ENCODE data around the gene UBAC2. TPM values are rescaled to one million over a fixed set of nuclear protein-coding genes. Genes with fewer than 3 reads are reported as not detected.

Gene UBAC2
- total and polyA plus RNA-seq, 2 of the 8 experiments (the other 6 are each of a cell fraction or from before 2014, with no cell fraction given), result 75.9 to 76.9 TPM

- no peak for FAIRE-seq
These were observed 59.6 kb downstream of the UBAC2 start for GRCh38 chr13:99260216-99260615.

More at GRCh38 chr13:99260216-99260615, 59.6 kb downstream of the UBAC2 start:
- Histone ChIP-seq H3K4me1 (replicated peaks in 1 of 4; ENCODE audit: control insufficient read depth in 3 of 4, insufficient read depth in 4 of 4, low read length in 3 of 4) (no peaks in the 10 kb centered on the region; a peak in 1 of 7 replicates), H2BK5ac (ENCODE audit: low read depth, low read length) (no peak overlapping the region), H3K23me2 (ENCODE audit: low read depth, low read length) (no peaks in the 10 kb centered on the region), H3K36me3 (ENCODE audit: control insufficient read depth in 2 of 4, insufficient read depth in 4 of 4, low read length in 3 of 4) (peaks cover 0 to 2% (median under 1%) of the 10 kb centered on the region in 4 experiments; a peak in 3 of 8 replicates), H2AK5ac (ENCODE audit: low read depth, low read length) (no peak overlapping the region), H3K79me2 (ENCODE audit: control insufficient read depth in 1 of 2, insufficient read depth in 2 of 2, low read length in 2 of 2) (no peaks in the 10 kb centered on the region), H4K5ac (ENCODE audit: insufficient read length, low read depth, low read length) (no peak overlapping the region), H3K27me3 (replicated peaks in 1 of 4; ENCODE audit: control insufficient read depth in 3 of 4, extremely low read depth in 1 of 4, insufficient read depth in 3 of 4, low read length in 3 of 4) (no peaks in the 10 kb centered on the region), H3K9me3 (ENCODE audit: insufficient read depth in 2 of 2, low read depth in 1 of 2, low read length in 1 of 2) (no peaks in the 10 kb centered on the region), H3K14ac (ENCODE audit: insufficient read length) (no peak overlapping the region), H4K91ac (replicated peaks; ENCODE audit: insufficient read length, low read length) (no peak overlapping the region), H3K4me2 (ENCODE audit: insufficient read depth in 1 of 2, low read depth in 2 of 2, low read length in 2 of 2) (no peak overlapping the region), H3K18ac (ENCODE audit: extremely low read depth, low read length) (no peak overlapping the region), H4K20me1 (replicated peaks in 1 of 2; ENCODE audit: control insufficient read depth in 1 of 2, insufficient read depth in 2 of 2, low read length in 2 of 2) (peaks cover 0 to 3% of the 10 kb centered on the region in 2 experiments), H3K23ac (ENCODE audit: insufficient read length) (no peak overlapping the region), H2BK12ac (ENCODE audit: low read depth, low read length) (no peak overlapping the region), H2AFZ (ENCODE audit: low read length) (no peak overlapping the region), H3K79me1 (ENCODE audit: low read depth, low read length) (no peaks in the 10 kb centered on the region), H3K27ac (ENCODE audit: low read depth, low read length) (no peak overlapping the region), H2BK20ac (ENCODE audit: low read length) (no peak overlapping the region), H3K4me3 (ENCODE audit: extremely low read depth in 1 of 4, insufficient read depth in 2 of 4, low read depth in 3 of 4, low read length in 4 of 4) (no peak overlapping the region), H2BK15ac (ENCODE audit: low read length) (no peak overlapping the region), H4K8ac (ENCODE audit: extremely low read depth, insufficient read depth, low read length) (no peak overlapping the region), H3K4ac (replicated peaks; ENCODE audit: insufficient read length, low read depth, low read length) (no peak overlapping the region), H3K9ac (replicated peaks in 1 of 4; ENCODE audit: extremely low read depth in 1 of 4, low read depth in 3 of 4, low read length in 3 of 4) (no peak overlapping the region), H2BK120ac (replicated peaks; ENCODE audit: low read depth, low read length) (no peak overlapping the region), H3K56ac (replicated peaks; ENCODE audit: insufficient read length, low read depth, low read length) (no peak overlapping the region)
- WGBS, 2 experiments (ENCODE audit: extremely low coverage in 1 of 2, insufficient coverage in 1 of 2, insufficient read length in 1 of 2, insufficient replicate concordance in 2 of 2, low coverage in 1 of 2, low lambda C conversion rate in 2 of 2, missing lambda C conversion rate in 1 of 2), result 97% methylated on average over 5 of the region's 5 CpGs; no CpG with 5 or more reads in 1 of the 2 experiments
- ChIA-PET CTCF (ENCODE audit: partially characterized antibody) (interaction anchor here (0.9 to 2.5 kb wide), 7 partner anchors 10 to 93 kb away, joined by 3 to 17 read pairs (median 4); no protein-coding TSS in a partner anchor), POLR2A (ENCODE audit: partially characterized antibody) (interaction anchor here (0.8 to 1.3 kb wide), 4 partner anchors 9 to 83 kb away, joined by 3 to 5 read pairs (median 3); partner anchors contain the start of gene UBAC2)
- DNase-seq (ENCODE audit: low read depth in 1 of 2, low spot score in 2 of 2), result no peak
- no peak for TF ChIP-seq FOSL1 (IDR thresholded peaks at IDR 0.05; ENCODE audit: insufficient read depth, low read depth, low read length)
